Measurements from ENCODE around the gene TECPR1. TPM values are rescaled to one million over a fixed set of nuclear protein-coding genes. Genes with fewer than 3 reads are reported as not detected.

Gene TECPR1
- total RNA-seq, 1 donor from 2014 or later: 25.3 TPM

DNA sequence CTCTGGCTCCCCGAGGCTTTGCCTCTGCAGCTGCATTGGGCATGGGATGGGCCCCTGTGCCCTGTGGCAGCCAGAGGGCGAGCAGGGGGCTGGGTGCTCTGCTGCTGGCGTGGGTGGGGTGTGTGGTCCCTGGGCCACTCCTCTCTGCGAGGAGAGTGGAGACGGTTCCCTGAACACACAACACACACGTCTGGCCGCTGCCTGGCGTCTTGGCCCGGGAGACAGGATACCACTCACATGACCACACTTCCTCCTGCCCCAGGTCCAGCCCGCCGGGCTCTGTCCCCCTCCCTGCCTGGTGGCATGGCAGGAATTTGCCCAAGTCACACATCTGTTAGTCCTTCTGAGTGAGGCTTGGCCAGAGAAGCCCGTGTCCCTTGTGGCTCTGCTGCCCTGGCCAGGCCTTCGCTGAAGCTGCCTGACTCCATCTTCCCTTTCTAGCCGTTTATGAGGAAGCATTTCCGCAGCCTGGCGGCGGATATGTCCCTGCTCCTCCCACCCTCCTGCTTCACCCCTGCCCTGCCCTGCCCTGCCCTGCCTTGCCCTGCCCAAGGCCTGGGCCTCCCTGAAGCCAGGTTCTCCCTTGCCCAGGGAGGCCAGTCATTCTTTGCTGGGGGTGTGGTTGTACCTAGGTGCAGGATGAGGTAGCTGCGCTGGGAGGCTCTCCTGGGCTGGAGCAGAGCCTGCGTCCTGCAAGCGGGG lies 32.5 kb upstream of the TECPR1 start:
- no peak for FAIRE-seq
- DNase-seq (ENCODE audit: low spot score in 2 of 2): no peak

DNA sequence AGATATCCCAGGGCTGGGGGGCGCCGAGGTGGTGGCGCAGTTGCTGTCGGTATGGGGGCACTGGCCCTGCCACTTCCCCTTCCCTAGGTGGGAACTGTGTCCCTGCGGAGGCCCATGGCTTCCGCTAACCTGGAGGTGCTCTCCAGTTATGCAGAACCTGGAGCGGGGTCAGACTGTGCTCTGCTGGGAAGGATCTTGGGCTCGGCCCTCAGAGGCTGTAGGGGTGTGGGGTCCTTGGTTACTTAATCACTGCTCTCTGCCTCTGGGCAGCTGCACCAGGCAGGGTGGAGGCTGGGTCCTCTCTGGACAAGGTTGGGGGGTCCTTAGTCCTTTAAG lies 31.8 kb upstream of the TECPR1 start:
- FAIRE-seq: no peak
- no peak for DNase-seq (ENCODE audit: low spot score in 2 of 2)

DNA sequence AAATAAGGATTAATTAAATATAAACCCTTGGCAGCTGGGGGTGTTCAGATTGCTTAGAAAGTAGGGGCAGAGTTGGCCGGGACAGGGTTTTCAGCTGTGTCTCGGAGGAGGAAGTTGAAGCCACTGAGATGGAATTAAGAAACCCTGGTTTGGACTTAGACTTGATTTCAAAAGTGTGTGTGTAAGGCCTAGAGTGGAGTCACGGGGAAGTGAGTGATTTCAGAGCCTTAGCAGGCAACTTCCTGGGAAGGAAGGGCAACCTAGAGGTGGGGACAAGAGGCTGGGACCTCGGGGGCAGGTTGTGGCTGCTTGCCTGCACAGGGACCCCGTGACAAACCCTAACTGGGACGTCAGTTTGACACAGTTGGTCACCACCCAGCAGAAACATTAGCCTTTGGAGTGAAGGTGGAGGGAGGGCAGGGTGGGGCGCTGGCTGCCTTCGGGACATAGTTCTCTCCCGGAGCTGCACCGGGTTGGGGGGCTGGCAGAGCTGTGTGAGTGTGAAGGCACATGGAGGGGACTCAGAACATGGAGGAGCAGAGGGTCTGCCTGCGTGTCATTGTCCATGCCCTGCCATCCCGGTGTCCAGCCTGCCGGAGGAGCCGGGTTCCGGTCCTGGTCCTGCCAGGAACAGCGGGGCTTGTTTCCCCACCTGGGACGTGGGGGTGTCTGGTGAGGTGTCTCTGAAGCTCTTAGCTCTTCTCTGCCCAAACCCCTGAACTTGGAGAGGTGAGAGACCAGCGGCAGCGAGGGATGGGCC lies 31.3 kb upstream of the TECPR1 start:
- DNase-seq (ENCODE audit: low spot score in 2 of 2) (no peak), FAIRE-seq (no peak)

DNA sequence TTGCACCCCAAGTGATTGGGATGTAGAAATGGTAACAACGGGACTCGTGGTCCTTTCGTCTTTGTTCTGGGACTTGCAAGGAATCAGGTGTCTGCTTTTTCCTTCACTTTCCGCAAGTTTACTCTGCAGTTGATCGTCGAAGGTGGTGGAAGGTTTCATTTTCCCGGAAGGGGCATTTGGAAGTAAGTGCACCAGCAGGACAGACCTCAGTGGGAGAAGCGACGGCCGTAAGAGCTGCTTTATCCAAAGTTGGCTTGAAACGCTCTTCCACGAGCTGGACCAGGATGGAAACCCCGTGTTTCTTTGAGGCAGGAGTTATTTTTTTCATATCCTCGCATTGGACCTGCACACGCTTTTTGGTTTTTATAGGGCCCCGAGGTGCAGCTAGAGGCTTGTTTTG lies 30.7 kb upstream of the TECPR1 start:
- DNase-seq (ENCODE audit: low spot score in 2 of 2): no peak
- no peak for FAIRE-seq

DNA sequence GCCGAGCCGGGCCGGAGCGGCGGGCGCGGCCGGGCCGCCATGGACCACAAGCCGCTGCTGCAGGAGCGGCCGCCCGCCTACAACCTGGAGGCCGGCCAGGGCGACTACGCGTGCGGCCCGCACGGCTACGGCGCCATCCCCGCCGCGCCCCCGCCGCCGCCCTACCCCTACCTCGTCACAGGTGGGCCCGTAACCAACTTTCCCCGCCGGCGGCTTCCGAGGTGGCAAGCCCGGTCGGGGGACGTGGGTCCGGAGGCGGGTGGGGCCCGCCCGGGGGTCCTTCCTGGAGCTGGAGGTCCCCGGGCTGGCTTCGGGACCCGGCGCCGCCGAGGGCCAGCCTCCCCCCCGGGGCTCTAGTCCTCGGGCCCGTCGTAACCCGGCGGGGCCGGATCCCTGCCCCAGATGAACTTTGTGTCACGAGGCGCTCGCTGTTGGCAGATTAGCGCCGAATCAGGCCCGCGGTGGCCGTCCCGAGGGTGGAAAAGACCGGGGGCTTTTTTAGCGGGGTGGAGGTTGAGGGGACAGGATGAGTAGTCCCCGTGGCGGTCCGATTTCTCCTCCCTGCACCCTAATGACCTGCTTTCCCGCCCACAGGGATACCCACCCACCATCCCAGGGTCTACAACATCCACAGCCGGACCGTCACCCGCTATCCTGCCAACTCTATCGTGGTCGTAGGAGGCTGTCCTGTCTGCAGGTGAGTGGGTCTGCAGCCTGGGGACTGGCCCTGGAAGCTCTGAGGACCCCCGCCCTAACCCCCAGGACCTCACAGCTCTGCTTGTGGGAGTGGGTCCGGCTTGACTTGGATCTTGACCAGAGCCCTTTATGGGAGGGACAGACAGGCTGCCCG lies 29.9 kb upstream of the TECPR1 start:
- DNase-seq (ENCODE audit: low spot score in 2 of 2) (no peak), FAIRE-seq (no peak)

DNA sequence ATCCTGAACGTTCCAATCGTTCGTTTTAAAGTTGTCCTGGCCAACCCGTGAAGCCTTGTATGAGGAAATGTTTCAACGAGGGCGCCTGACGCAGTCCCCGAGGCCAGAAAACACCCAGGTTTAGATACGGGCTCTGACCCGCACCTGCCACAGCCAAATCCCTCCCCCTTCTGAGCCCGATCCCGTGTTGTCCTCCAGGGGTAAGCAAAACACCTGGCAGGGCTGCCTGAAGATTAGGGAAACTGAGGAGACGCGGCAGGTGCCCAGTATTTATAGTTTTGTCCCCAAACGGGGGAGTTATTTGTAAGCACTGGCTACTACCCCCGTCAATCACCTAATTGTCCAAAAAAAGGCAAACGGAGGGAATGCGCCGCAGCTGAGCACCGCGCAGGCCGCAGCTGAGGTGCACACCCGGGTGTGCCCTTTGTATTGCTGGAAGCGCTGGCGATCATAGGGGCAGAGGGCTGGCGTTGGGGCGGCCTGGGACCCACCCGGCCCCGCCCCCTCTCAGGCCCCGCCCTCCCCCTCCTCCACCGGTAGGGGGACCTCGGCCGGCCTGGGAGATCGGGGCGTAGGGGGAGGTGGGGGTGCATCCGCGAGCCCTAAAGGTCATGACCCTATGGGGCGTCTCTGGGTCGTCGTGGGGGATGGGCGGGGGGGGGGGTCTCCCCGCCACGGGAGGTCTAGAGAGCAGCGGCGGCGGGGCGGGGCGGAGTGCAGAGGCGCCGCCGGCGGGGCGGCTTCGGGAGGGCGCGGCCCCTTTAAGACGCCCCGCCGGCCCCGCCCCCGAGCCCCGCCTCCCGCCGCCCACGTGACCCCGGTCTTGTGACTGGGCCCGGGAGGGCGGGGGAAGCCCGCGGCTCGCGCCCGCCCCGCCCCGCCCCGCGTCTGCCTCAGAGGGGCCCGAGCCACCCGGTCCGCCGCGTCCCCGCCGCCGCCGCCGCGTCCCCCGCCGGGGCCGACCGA lies 29.0 kb upstream of the TECPR1 start, which contains the start of gene BRI3:
Gene BRI3, plus strand, starts transcription at position 896 of the 966 bp plus-strand sequence. CDS start 110 bp downstream, outside the sequence.
- FAIRE-seq (no peak), DNase-seq (ENCODE audit: low spot score in 2 of 2) (peak; percentile 96 to 97)

DNA sequence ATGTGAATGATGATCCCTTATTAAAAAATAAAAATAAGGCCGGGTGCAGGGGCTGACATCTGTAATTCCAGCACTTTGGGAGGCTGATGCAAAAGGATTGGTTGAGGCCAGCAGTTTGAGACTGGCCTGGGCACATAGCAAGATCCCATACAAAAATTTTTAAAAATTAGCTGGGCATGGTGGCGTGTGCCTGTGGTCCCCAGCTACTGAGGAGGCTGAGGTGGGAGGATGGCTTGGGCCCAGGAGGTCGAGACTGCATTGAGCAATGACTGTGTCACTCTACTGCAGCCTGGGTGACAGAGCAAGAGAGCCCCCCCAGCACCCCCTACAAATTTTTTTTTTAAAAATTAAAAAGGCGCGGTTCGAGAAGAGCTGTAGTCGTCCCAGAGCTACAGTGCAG lies 28.3 kb upstream of the TECPR1 start:
- DNase-seq (ENCODE audit: low spot score in 2 of 2): no peak
- FAIRE-seq: no peak

DNA sequence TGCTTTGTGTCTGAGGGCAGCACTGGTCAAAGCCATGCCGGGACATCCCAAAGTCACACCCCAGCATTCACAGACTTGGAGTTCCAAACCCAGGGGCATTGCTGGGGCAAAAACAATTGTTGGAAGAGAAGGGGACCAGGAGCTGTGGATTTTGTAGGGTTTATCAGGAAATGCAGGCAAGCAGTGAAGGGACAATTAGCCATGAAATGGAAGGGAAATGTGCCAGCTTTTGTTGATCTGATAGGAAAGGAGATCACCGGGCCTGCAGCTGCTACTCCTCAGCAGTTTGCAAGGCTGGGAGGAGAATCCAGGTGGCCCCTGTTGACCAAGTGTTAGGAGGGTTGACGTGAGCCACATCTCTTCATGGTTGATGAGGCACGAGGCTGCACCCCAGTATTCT lies 26.9 kb upstream of the TECPR1 start:
- no peak for FAIRE-seq
- DNase-seq (ENCODE audit: low spot score in 2 of 2): no peak

DNA sequence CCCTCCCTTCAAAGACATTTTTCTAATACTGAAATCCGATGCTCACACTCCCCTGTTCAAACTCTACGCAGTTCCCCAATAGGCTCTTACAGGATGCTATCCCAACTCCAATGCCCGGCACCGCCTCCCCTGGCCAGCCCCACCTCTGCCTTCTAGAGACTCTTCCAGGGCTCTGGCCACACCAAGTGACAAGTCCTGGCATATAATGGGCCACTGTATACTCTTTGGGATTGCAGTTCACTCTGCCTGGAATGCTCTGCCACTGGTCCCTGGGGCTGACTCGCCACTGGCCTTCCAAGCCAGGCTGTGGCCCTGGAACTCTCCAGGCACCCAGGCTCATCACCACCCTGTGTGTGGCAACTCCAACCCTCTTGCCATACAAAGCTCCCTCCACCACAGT lies 26.4 kb upstream of the TECPR1 start:
- no peak for FAIRE-seq
- no peak for DNase-seq (ENCODE audit: low spot score in 2 of 2)

DNA sequence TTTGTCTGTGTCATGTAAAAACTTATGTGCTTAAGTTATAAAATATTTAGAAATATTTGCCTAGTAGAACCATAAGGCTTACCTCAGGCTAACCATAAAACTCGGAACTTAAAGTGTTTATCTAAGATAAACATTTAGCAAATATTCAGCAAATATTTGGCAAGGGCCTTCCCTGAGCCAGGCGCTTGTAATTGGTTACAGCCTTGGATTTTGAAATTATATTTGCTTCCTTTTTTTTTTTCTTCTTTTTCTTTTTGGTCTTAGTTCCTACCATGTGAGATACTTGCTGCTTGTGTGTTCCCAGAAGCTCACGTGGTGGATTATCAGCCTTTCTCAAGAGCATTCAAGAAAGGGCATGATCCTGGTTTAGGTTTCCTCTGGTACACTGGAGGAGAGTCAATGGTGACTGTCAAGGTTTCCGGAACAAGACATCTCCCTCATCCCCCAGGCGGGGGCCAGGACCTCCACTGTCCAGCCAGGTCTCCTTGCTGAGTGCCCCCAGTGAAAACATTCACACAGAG lies 24.3 kb upstream of the TECPR1 start:
- FAIRE-seq (no peak), DNase-seq (ENCODE audit: low spot score in 2 of 2) (no peak)

DNA sequence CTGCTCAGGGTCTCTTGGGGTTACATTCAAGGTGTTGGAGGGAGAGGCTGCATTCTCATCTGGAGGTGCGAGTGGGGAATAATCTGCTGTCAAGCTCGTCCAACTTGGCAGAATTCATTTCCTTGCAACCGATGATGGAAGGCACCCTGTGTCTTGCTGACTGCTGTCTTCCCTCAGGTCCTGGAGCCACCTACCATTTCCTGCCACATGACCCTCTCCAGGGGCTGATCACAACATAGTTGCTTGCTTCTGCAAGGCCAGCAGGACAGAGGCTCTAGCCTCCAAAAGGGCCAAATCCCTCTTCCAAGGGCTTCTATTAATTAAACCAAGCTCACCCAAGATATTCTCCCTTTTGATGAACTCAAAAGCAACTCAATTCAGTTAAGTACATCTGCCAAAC lies 15.3 kb upstream of the TECPR1 start:
- DNase-seq (ENCODE audit: low spot score in 2 of 2): no peak
- FAIRE-seq: no peak

DNA sequence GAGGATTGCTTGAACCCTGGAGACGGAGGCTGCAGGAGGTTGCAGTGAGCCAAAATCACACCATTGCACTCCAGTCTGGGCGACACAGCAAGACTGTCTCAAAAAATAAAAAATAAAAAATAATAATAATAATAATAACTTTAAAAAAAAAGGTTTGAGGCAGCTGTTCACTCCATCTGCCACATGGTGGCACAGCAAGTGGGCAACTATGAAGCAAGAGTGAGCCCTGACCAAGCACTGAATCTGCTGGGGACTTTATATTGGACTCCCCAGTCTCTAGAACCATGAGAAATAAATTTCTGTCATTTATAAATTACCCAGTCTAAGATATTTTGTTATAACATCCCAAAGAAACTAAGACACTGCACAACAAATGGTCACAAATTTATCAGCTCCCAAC lies 14.8 kb upstream of the TECPR1 start:
- DNase-seq (ENCODE audit: low spot score in 2 of 2) (no peak), FAIRE-seq (no peak)

DNA sequence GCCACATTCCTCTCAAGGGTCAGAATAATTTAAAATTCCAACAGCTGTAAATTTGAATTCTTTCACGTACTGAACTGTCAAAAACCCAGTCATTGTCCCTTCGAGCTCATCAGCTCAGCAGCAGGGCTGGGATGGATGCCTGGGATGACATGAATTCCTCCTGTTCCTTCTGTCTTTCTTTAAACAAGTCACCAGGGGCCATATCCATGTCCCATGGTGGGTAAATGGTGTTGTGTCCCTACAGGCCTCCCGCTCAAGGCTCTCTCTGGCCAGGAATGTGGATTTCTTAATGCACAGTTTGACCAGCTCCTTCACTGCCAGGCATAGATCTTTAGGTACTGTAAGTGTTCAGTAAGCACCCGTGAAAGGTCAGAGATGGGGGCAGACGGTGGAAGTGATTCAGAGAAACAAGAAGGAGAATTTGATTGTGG lies 13.8 kb upstream of the TECPR1 start:
- FAIRE-seq: no peak
- DNase-seq (ENCODE audit: low spot score in 2 of 2): no peak

DNA sequence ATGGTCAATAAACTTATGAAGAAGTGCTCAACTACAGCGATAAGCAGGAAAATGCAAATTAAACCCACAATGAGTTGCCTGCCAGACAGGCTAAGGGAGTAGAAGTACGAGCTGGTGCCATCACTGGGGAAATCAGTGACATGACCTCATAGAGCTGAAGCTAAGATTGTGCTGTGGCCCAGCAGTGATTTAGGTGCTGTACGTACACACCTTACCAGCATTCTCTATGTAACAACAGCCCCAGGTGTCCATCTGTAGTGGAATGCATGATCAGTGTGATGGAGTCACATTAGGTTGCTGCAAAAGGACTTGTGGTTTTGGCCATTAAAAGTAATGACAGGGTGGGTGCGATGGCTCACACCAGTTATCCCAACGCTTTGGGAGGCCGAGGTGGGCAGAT lies 5.7 kb upstream of the TECPR1 start:
- DNase-seq (ENCODE audit: low spot score in 2 of 2) (no peak), FAIRE-seq (no peak)

DNA sequence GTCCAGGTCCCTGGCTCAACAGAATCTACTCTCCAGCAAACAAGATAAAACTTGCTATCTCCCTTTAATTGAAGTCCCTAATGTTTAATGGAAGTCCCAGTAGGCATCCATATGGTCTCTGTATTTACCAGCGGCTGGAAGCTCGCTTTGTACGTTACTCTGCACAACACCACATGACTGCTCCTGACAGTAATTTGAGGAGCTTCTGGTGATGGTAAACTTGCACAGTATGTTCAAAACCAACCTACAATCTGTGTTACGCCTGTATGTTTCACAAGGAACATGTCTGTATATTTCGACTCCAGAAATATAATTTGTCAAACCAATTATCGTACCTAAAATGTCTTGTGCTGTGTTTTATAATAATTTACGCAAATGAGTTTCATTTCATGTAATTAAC lies 4.4 kb upstream of the TECPR1 start:
- DNase-seq (ENCODE audit: low spot score in 2 of 2) (no peak), FAIRE-seq (no peak)

DNA sequence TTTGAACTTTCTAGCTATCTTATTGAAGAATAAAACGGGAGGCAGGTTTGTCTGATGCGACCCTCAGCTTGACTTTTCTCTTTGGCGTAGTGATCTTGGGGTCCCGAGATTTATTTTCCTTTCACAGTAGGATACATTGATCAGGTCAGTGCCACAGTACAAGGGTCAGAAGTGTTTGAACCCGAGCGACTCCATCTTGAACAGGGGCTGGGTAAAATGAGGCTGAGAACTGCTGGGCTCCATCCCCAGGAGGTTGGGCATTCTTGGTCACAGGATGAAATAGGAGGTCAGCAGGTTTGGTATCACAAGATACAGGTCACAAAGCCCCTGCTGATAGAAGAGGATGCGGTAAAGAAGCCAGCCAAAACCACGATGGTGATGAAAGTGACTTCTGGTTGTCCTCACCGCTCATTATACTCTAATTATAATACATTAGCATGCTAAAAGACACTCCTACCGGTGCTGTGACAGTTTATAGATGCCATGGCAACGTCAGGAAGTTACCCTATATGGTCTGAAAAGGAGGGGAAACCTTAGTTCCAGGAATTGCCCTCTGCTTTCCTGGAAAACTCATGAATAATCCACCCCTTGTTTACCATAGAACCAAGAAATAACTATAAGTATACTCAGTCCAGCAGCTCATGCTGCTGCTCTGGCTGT lies 3.0 kb upstream of the TECPR1 start:
- DNase-seq (ENCODE audit: low spot score in 2 of 2) (no peak), FAIRE-seq (no peak)

DNA sequence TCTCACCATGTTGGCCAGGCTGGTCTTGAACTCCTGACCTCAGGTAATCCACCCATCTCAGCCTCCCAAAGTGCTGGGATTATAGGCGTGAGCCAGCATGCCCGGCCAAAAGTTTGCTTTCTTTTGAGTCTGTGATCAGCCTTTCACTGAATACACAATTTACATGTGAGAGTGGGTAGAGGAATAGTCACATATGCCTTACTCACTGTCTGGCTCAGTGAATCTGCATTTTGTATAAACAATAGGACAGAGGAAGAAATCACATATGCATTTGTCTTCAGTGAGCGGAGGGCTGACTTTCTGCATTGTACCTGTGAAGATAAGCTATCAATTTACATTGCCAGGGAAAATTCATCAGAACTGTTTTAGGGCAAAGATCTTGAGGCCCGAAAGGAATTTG lies 2.5 kb upstream of the TECPR1 start:
- no peak for FAIRE-seq

DNA sequence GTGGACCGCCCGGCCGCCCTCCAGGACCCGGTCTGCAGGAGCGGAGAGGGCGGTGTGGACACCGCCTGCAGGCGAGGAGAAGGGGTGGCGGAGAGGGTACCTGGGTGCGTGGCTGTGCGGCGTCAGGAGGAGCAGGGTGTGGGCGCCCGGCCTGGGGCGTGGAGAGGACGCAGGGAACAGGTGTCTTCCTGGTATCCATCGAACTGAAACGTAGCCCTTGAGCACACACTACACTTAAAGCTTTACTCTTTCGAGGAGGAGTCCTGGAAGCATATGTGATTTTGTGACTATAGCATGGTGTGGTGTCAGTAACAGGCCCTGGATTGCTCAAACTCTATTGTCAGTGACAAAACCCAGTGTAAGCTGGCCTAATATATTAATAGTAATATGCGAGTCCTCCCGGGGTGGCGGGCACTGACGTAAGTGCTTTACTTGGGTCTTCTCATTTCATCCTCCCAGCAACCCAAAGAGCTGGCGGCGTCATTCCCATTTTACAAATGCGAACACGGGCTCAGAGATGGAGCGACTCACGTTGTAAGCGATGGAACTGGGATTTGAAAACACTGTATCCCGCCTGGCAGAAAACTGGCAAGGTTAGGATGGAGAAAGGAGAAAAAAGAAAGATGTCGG lies 508 bp upstream of the TECPR1 start:
- FAIRE-seq (no peak), DNase-seq (ENCODE audit: low spot score in 2 of 2) (no peak)

More for the DNA sequence above, 2.5 kb upstream of the TECPR1 start:
- DNase-seq (ENCODE audit: low spot score in 2 of 2): no peak

DNA sequence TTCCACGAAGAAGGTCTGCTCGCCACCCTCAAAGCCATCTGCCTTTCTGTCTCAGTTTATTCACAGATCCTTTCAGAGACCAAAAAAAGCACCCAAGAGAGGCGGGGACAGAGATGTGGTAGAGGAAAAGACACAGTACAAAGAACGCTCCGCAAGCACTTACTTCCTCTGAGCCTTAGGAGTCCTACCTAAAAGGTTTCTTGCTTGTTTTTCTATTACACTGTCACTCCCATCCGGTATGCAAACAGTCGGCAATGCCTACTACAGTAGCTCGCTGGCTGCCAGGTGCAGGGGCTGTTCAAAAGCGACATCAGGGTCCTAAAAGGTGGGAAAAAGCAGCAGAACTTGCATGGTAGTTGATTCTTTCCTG lies 816 bp downstream of the TECPR1 start:
- DNase-seq (ENCODE audit: low spot score in 2 of 2) (peak in 1 of 2 donors; percentile 28), FAIRE-seq (no peak)
